Kidney epithelial cell (primary cell): Measurements from ENCODE around the gene TAF9. TPM values are rescaled to one million over a fixed set of nuclear protein-coding genes. Genes with fewer than 3 reads are reported as not detected.
"Not testable (repeated sequence)": the region's sequence is repeated elsewhere in the genome, so short reads cannot be mapped to it uniquely, and the experiment has no call there.

Source experiments
- DNase-seq: peaks from one replicate; pipeline ENCODE4 v3.0.0-alpha.2; 2010; ENCODE audit warnings: low read depth
- H3K27me3 ChIP-seq: 2 replicates; pipeline ENCODE4 v1.6.0; 2011; ENCODE audit warnings: low read length; ENCODE audit not compliant: control insufficient read depth, insufficient read depth
- H3K36me3 ChIP-seq: 2 replicates; pipeline ENCODE4 v1.5.1; 2011; ENCODE audit warnings: low read length; ENCODE audit not compliant: control insufficient read depth, insufficient read depth
- H3K4me3 ChIP-seq: 2 replicates; pipeline ENCODE4 v1.5.1; 2011; ENCODE audit warnings: low read depth, mild to moderate bottlenecking, control low read depth, low read length
- CTCF ChIP-seq: IDR thresholded peaks from 2 replicates; pipeline ENCODE4 v1.5.1; 2011; ENCODE audit warnings: mild to moderate bottlenecking, moderate library complexity, low read length, control low read depth, inconsistent platforms; ENCODE audit not compliant: insufficient read depth, poor library complexity, severe bottlenecking
- total RNA-seq: library from RNA; depleted of rRNA; stranded (reverse); fragments of >200 nt; gene quantifications from 2 replicates; pipeline ENCODE4 v1.2.3, GENCODE V29; 2015

TAF9 gene
- total RNA-seq, 1 donor from 2014 or later, result 67.2 TPM

DNA sequence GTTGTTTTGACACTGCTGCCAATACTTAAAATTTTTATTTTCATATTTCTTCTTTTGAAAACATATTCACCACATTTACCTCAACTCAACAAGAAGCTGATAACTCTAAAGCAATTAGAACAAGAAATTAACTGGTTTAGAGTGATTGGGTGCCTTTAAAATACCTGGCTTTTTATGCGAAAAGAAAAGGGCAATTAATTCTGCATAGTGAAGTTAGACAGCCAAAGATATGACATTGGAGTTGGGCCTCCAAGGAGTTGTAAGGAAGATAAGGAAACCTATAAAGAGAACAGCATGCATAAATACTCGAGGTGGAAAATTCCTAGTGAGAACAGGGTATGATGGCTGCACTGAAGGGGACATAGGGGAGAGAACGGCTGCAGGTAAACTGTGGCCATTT is 9.6 kb downstream of the TAF9 start:
- DNase-seq, result no peak
- Histone ChIP-seq H3K4me3 (no peak overlapping the region), H3K36me3 (peaks cover 2% of the 10 kb centered on the region), H3K27me3 (no peaks in the 10 kb centered on the region)
- TF ChIP-seq CTCF, result no peak

- DNase-seq, result no peak
- Histone ChIP-seq H3K36me3 (no peaks in the 10 kb centered on the region), H3K27me3 (no peaks in the 10 kb centered on the region), H3K4me3 (no peak overlapping the region)
- TF ChIP-seq CTCF, result no peak
These were observed 18.7 kb downstream of the TAF9 start for GRCh38 chr5:69350664-69351063.

- DNase-seq, result no peak
These were observed 26.2 kb downstream of the TAF9 start for GRCh38 chr5:69343083-69343482.

DNA sequence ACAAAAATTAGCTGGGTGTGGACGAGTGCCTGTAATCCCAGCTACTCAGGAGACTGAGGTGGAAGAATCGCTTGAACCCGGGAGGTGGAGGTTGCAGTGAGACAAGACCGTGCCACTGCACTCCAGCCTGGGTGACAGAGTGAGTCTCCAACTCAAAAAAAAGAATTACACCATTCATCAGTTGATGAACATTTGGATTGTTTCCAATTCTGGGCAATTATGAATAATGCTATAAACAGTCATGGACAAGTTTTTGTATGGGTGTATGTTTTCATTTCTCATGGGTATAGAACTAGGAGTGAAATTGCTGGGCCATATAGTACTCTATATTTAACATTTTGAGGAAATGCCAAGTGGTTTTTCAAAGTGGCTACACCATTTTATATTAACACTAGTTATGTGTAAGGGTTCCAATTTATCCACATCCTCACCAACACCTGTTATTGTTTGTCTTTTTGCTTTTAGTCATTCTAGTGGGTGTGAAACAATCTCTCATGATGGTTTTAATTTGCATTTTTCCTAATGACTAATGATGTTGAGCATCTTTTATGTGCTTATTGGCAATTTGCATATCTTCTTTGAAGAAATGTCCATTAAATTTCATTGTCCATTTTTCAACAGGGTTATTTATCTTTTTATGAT is 27.7 kb downstream of the TAF9 start:
- no peaks in the 10 kb centered on the region for H3K36me3 ChIP-seq
- DNase-seq, result no peak
- no peak overlapping the region for H3K4me3 ChIP-seq
- H3K27me3 ChIP-seq, result no peaks in the 10 kb centered on the region
- TF ChIP-seq CTCF, result no peak

More at GRCh38 chr5:69343083-69343482, 26.2 kb downstream of the TAF9 start:
- H3K36me3 ChIP-seq, result no peaks in the 10 kb centered on the region
- H3K27me3 ChIP-seq, result no peaks in the 10 kb centered on the region
- no peak for TF ChIP-seq CTCF
- H3K4me3 ChIP-seq, result no peak overlapping the region

DNA sequence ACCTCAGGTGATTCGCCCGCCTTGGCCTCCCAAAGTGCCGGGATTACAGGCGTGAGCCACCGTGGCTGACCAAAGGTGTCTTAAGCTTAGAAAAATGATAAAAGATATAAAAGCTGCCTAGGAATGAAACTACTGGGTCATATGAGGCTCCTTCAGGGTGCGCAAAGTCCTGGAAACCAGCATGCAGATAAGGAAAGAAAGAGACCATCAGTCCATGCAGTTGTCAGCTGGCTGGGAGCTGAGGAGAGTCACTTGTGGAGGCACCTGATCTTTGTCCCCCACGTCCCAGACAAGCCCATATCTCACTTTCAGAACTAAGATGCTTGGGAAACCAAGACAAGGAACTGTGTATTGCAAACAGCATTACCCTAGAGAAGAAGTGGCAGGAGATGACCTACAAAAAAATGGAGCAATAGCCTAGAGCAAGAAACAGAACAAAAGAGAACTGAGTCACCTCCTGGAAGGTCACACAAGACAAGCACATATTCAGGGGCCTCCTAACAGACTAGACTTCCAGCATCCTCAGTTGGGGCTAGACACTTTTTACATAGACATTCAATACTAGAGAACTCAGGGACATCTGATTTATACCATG is 33.9 kb downstream of the TAF9 start:
- no peak overlapping the region for H3K4me3 ChIP-seq
- H3K36me3 ChIP-seq, result no peaks in the 10 kb centered on the region
- no peaks in the 10 kb centered on the region for H3K27me3 ChIP-seq
- DNase-seq, result no peak
- TF ChIP-seq CTCF, result no peak

DNA sequence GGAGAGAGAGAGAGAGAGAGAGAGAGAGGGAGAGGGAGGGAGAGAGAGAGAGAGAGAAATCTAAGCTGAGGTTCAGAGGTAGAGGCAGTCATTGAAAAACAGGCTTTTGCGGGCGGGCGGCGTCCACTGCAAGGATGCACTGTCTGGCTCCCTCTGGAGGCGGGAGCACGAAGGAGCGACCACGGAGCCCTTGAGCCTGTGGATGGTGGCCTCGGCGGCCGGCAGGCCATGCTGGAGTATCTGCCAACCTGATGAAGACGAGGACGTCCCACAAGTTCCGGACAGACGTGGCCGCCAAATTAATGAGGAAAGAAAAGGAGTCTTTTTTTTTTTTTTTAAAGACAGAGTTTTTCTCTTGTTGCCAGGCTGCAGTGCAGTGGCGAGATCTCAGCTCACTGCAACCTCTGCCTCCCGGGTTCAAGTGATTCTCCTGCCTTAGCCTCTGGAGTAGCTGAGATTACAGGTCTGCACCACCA is 34.5 kb downstream of the TAF9 start:
- TF ChIP-seq CTCF, result peak; percentile 91
- Histone ChIP-seq H3K36me3 (no peaks in the 10 kb centered on the region), H3K4me3 (no peak overlapping the region), H3K27me3 (no peaks in the 10 kb centered on the region)
- DNase-seq, result peak; percentile 41

DNA sequence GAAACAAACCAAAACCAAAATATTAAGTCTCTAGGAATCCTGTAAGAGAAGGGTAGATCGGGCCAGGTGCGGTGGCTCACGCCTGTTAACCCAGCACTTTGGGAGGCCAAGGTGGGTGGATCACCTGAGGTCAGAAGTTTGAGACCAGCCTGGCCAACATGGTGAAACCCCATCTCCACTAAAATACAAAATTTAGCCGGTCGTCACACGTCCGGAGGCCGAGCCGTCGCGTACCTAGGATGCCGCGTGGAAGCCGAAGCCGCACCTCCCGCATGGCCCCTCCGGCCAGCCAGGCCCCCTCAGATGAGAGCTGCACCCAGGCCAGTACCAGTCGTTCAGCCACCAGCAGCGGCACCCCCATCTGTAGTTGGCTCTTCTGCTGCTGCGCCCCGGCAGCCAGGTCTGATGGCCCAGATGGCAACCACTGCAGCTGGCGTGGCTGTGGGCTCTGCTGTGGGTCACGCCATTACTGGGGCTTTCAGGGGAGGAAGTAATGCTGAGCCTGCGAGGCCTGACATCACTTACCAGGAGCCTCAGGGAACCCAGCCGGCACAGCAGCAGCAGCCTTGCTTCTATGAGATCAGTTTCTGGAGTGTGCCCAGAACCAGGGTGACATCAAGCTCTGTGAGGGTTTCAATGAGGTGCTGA is 35.5 kb downstream of the TAF9 start:
- not testable (repeated sequence) for H3K27me3 ChIP-seq, H3K36me3 ChIP-seq, DNase-seq, H3K4me3 ChIP-seq
